Esophagus squamous epithelium (tissue), 4 donors: ENCODE results near the gene SUPT3H.

Source experiments
- CTCF ChIP-seq, 6 experiments: fragments of 450-650 bp in 4 of 6; fragments of 200-600 bp in 2 of 6; sonication (generic) in 2 of 6; IDR thresholded peaks; one replicate each; pipeline ENCODE4 v1.5.1; 2016 to 2019; ENCODE audit warnings: antibody characterized with exemption in 6 of 6, mild to moderate bottlenecking in 4 of 6, moderate library complexity in 4 of 6
- POLR2A ChIP-seq, 4 donors: fragments of 450-650 bp; IDR thresholded peaks; one replicate each; pipeline ENCODE4 v1.6.1; 2017; ENCODE audit warnings: antibody characterized with exemption in 4 of 4, mild to moderate bottlenecking in 4 of 4, moderate library complexity in 3 of 4

GRCh38 chr6:44854712-44855443 lies 522.9 kb downstream of the SUPT3H start:
- TF ChIP-seq CTCF (IDR thresholded peaks at IDR 0.05) (no peak), POLR2A (IDR thresholded peaks at IDR 0.05) (no peak)
